NCI-H1694 treated with DMSO at 0.1 percent for 48 hours (cell line): Measurements from ENCODE around the gene TMEM240.
"Not testable (repeated sequence)": the region's sequence is repeated elsewhere in the genome, so short reads cannot be mapped to it uniquely, and the experiment has no call there.

Experiments used
- DNase-seq: peaks from one replicate; lab custom pipeline; 2025; lab: John Stamatoyannopoulos, UW

Gene TMEM240

GRCh38 chr1:1557688-1558087 is 17.3 kb upstream of the TMEM240 start:
- DNase-seq = not testable (repeated sequence)

DNA sequence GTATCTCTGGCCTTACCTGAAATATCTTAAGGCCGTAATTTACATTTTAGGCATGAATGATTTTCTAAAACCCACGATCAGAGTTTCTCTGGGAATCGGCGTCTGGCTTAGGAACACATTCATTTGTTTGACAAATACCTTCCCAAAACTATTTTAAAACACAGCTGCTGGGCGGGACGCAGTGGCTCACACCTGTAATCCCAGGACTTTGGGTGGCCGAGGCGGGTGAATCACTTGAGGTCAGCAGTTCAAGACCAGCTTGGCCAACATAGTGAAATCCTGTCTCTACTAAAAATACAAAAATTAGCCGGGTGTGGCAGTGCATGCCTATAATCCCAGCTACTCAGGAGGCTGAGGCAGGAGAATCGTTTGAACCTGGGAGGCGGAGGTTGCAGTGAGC is 16.5 kb upstream of the TMEM240 start:
- not testable (repeated sequence) for DNase-seq

GRCh38 chr1:1556505-1556904 is 16.1 kb upstream of the TMEM240 start:
- DNase-seq = no peak

GRCh38 chr1:1554926-1555915 is 14.8 kb upstream of the TMEM240 start:
- no peak for DNase-seq

DNA sequence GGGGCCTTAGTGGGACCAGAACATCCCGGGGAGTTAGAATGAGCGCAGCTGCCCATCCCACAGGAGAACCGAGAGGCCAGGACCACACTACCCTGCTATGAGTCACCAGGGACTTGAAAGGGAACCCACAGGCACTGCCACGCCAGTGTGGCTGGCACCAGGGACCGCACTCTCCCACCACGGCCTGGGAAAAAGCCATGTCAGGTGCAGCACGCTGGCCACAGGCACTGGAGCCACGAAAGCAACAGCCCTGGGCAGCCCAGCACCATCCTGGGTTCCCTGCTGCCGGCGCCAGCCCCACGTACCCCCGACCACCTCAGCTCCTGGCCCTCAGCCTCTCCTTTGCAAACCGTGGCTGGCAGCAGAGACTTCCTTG is 14.1 kb upstream of the TMEM240 start:
- DNase-seq = no peak

- no peak for DNase-seq
These were observed 13.5 kb upstream of the TMEM240 start for GRCh38 chr1:1553821-1554494.

GRCh38 chr1:1552263-1552639 is 11.8 kb upstream of the TMEM240 start:
- DNase-seq = no peak

- DNase-seq = no peak
These were observed 11.3 kb upstream of the TMEM240 start for GRCh38 chr1:1551524-1552262.

GRCh38 chr1:1550591-1551432 is 10.4 kb upstream of the TMEM240 start:
- peak; percentile 11 for DNase-seq

DNA sequence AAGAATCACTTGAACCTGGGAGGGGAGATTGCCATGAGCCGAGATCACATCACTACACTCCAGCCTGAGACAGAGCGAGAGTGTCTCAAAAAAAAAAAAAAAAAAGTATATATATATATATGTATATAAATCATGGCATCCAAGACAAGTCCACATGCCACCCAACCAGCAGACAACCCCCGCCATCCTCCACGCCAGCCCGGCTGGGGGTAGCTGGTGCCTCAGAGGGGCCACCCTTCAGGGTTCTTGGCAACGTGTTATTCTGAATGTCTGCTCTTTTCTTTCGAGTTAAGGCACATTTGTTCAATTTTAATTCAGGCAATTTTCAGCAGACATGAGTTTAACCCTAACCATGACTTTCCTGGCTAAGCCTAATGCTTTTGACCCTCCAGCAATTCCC is 9.7 kb upstream of the TMEM240 start:
- no peak for DNase-seq

- no peak for DNase-seq
These were observed 8.2 kb upstream of the TMEM240 start for GRCh38 chr1:1548591-1548990.

DNA sequence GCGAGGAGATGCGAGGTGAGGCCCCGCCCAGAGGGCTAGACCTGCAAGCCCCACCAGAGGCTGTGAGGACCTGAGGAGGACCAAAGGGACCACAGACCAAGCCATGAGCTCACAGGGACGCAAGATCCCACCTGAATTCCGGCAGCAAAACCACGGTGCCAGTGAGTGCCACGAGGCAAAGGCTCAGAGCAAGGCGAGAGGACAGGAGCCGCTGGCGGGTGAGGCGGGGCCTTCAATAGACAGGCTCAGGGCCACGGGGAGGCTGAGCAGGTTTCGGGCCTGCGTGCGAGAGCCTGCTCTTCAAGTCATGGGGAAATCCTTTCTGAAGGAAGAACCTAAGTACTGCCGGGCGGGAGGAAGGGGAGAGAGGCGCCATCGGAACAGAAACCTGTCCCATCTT is 7.1 kb upstream of the TMEM240 start:
- no peak for DNase-seq

- DNase-seq = no peak
These were observed 6.6 kb upstream of the TMEM240 start for GRCh38 chr1:1547011-1547410.

GRCh38 chr1:1545946-1546737 is 5.7 kb upstream of the TMEM240 start:
- DNase-seq = no peak

DNA sequence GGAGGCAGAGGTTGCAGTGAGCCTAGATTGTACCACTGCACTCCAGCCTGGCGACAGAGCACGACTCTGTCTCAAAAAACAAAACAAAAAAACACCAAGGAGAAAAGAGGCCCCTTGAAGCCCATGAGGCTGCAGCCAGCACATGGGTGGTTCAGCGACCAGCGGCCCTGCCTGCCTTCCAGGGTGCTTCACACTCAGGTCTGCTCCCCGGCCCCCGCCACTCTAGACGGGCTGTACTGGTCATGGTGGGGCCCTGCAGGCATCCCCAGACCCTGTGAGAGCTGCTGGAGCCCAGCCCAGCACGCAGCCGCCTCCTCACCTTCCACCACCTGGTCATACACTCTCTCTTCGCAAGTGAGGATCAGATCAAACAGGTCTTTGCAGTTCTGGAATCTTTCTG is 4.1 kb upstream of the TMEM240 start:
- no peak for DNase-seq

DNA sequence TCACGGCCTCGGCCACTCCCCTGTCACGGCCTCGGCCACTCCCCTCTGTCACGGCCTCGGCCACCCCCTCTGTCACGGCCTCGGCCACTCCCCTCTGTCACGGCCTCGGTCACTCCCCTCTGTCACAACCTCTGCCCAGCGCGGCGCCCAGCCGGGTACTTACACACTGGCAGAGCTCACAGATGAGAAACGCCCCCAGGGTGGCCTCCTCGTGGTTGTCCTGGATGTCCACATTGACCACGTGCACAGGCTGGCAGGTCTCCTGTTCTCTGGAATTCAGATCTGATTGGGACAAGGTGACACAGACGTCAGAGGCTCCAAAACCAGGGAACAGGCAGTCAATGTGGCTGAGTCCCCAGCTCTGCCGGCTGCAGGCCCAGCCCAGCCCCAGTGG is 3.3 kb upstream of the TMEM240 start:
- no peak for DNase-seq

GRCh38 chr1:1542766-1543705 is 2.6 kb upstream of the TMEM240 start:
- DNase-seq = no peak

- no peak for DNase-seq
These were observed 1.7 kb upstream of the TMEM240 start for GRCh38 chr1:1541956-1542765.
